HG03280 (cell line): ENCODE results near the gene SPATA20.
A peak's percentile ranks its signal among the peaks of the same experiment; 100 is the strongest.

Experiments used
- ATAC-seq: cut with Tn5 transposase; IDR thresholded peaks from one replicate; pipeline ENCODE4 v1.9.1; 2021; ENCODE audit warnings: mild to moderate bottlenecking, moderate library complexity; ENCODE audit not compliant: unreplicated experiment

SPATA20 gene

GRCh38 chr17:50547035-50547735, at the start of gene SPATA20:
Gene SPATA20, plus strand, starts transcription at chr17:50547174. Its CDS starts 35 bp downstream, at chr17:50547209.
- peak; percentile 68 for ATAC-seq

DNA sequence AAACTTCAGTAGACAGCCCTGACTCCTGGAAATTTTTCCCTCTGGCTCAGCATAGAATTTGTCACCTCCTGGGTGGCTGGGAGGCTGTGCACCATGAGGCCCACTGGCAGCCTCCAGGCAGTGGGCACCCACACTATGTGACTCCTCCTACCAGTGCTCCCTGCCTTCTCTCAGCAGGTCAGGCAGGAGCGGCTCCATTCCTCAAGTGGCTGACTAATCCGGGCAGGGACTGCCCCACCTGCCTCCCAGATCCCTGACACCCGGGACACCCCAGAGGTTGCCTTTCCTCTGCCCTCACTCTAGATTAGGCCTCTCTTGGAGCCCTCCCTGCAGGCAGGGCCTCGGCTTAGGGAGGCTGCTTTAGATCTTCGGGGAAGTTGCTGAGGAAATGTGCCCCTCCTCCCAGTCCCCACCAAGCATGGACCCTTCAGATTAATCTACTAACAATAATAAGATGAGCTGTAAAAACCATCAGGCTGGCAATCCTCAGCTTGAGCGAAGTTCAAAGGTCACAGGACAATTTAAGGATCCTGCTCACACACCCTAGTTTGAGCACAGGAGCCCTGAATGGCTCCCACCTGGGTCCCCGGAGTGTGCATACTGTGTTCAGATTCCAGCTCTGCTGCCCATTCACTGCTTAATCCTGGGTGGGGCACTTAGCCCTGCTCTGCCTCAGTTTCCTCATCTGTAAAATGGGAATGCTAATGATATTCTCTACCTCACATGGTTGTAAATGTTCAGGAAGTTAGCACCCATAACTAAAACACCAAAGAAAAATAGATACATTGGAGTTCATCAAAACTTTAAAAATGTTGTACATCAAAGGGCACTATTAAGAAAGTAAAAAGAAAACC, 48.7 kb upstream of the SPATA20 start:
- ATAC-seq: no peak

DNA sequence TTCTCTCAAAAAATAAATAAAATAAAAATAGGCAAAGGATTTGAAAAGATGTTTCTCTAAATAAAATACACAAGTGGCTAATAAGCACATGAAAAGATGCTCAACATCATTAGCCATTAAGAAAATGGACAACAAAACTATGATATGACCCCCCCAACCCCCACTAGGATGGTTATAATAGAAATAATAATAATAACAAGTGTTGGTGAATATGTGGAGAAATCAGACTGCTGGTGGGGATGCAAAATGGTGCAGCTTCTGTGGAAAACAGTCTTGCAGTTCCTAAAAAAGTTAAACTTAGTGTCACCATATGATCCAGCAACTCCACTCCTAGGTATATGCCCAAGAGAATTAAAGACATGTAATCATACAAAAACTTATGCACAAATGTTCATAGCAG, 47.7 kb upstream of the SPATA20 start:
- no peak for ATAC-seq

DNA sequence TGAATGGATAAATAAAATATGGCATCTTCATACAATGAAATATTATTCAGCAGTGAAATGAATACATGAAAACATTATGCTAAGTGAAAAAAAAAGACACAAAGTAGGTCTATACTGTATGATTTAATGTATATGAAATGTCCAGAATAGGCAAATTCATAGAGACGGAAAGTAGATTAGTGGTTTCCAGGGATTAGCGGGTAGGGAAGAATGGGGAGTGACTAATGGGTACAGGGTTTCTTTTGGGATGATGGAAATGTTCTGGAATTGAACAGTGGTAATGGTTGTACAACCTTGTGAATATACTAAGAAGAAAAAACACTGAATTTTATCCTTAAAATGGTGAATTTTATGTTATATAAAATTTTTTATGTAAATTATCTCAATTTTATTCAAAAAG, 47.3 kb upstream of the SPATA20 start:
- ATAC-seq: no peak

GRCh38 chr17:50501054-50501453, 45.9 kb upstream of the SPATA20 start:
- no peak for ATAC-seq

- no peak for ATAC-seq
Measured at GRCh38 chr17:50502301-50502990, 44.5 kb upstream of the SPATA20 start.

GRCh38 chr17:50505591-50506130, 41.3 kb upstream of the SPATA20 start:
- no peak for ATAC-seq

DNA sequence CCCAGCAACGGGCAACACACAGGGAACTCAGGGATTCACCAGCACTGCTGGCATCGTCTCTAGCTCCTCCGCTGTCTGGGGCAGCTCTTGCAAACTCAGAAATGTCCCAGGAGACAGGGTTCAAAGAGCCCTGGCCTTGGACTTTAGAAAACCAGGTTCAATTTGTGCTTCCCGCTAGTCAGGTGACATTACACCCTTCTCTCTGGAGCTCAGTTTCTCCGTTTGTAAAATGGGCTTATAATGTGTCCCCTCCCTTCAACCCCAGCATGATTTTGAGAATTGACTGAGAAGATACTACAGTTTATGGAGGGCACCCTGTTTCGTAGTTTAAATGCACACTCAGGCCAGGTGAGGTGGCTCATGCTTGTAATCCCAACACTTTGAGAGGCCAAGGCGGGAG, 40.7 kb upstream of the SPATA20 start:
- no peak for ATAC-seq

- peak; percentile 41 for ATAC-seq
Measured at GRCh38 chr17:50507871-50508572, 39.0 kb upstream of the SPATA20 start, which contains the start of gene MYCBPAP. Gene MYCBPAP, plus strand, starts transcription at chr17:50508439. Its CDS starts 236 bp downstream, at chr17:50508675.

GRCh38 chr17:50508573-50509460, 38.2 kb upstream of the SPATA20 start:
- ATAC-seq: no peak

DNA sequence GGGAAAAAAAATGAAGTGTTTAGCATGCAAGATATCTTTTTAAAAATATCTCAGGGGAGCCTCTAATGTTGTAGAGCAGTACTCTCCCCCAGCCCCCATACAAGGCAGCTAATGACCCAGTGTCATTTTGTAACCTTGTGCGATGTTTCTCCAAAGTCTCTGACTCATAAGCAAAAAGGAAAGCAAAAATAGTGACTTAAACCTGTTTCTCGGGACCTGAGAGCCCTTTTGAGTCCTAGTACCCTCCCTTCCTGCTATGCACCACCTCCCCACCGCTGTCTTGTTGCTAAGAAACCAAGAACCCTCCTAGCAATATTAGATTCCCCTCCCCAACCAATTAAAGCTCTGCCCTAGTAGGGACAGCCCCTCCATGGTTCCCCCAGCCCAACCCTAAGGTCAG, 35.9 kb upstream of the SPATA20 start:
- peak; percentile 85 for ATAC-seq

DNA sequence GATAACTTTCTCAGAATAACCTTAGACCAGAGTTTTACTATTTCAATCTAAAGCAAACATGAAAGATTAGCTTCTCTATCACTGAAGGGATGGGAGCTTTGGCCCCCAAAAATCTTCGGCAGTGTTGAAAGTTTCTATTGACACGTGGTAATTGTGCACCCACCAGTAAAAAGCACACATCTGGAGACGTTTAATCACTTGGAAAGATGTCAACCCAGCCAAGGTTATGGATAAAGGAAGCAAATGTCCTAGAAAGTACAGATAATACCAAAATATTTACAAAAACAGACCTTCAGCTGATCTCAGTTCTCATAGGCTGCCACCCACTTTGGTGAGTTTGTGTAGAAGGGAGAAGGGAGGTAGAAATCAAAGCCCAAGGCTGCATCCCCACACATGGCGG, 33.5 kb upstream of the SPATA20 start:
- ATAC-seq: no peak

DNA sequence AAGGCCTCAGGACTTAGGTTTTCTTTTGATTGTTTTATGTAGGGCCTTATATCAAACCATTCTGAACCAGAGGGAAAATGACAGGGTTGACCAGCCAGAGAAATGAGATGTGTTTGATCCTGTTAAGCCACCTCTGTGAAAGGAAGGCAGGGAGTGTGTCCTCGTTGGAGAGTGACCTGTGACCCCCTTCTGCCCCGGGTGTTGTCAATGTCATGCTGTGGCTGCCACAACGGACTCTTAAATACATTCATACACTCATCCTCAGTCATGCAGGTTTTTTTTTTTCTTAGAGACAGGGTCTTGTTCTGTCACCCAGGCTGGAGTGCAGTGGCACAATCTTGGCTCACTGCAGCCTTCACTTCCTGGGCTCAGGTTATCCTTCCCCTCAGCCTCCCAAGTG, 32.6 kb upstream of the SPATA20 start:
- ATAC-seq: no peak

- no peak for ATAC-seq
Measured at GRCh38 chr17:50514936-50515702, 31.9 kb upstream of the SPATA20 start.

GRCh38 chr17:50517011-50517410, 30.0 kb upstream of the SPATA20 start:
- ATAC-seq: no peak

GRCh38 chr17:50517504-50518383, 29.2 kb upstream of the SPATA20 start:
- ATAC-seq: no peak

DNA sequence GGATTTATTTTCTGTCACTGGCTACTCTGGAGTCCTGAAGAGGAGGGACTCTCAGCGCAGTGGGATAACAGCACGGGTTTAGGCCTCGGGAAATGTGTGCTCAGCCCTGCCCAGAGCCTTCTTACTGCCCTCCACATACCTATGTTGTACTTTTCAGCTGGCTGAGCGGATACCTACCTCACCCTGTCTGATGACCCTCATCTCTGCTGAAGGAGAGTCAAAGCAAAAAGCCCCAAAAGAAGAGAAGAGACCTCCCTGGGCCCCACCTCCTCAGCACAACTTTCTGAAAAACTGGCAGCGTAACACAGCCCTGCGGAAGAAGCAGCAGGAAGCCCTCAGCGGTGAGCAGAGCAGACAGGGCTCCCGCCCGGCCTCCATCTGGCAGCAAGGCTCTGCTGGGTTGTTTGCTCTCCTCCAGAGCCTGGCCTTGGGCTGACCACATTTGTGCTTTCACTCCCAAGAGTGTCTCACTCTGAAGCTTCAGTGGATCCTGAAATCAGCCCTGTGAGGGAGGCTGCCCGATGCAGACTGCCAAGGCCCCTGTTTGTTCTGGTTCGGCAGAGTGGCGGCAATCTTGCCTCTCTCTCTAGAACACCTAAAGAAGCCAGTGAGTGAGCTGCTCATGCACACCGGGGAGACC, 28.5 kb upstream of the SPATA20 start:
- ATAC-seq: no peak
